ENCODE results near the gene SCGB1C1.

The SCGB1C1 gene

GRCh38 chr11:215581-216037 lies 22.7 kb downstream of the SCGB1C1 start:
- peaks cover 19% of the 10 kb centered on the region; the same call in 1 of the 2 replicates for H3K36me3 ChIP-seq (replicated peaks; ENCODE audit: insufficient read depth, low read length)

GRCh38 chr11:216081-216974 lies 23.4 kb downstream of the SCGB1C1 start:
- no peak for TF ChIP-seq EZH2 (optimal IDR thresholded peaks at IDR 0.05; ENCODE audit: low read depth, low read length)
- TF ChIP-seq EZH2phosphoT487 (IDR thresholded peaks at IDR 0.05; ENCODE audit: low read length) = no peak
- no peak for TF ChIP-seq CTCF (IDR thresholded peaks at IDR 0.05; ENCODE audit: low read length)
- H3K4me3 ChIP-seq (ENCODE audit: low read length) = no peak overlapping the region
- no peak overlapping the region for H3K9ac ChIP-seq (ENCODE audit: low read length)
- DNase-seq = no peak
- no peak overlapping the region for H3K27ac ChIP-seq (ENCODE audit: low read length)
- H3K9me2 ChIP-seq (replicated peaks; ENCODE audit: insufficient read depth, low read length) = no peaks in the 10 kb centered on the region
- H3K9me3 ChIP-seq (replicated peaks; ENCODE audit: insufficient read depth, low read length) = no peaks in the 10 kb centered on the region
- H3K27me3 ChIP-seq (replicated peaks; ENCODE audit: insufficient read depth, low read length) = no peaks in the 10 kb centered on the region
- H3K4me2 ChIP-seq (ENCODE audit: low read depth, low read length) = no peak overlapping the region
- peaks cover 13% of the 10 kb centered on the region; the same call in 1 of the 2 replicates for H3K36me3 ChIP-seq (replicated peaks; ENCODE audit: insufficient read depth, low read length)
- H2AFZ ChIP-seq (ENCODE audit: low read length) = no peak overlapping the region
- no peaks in the 10 kb centered on the region for H4K20me1 ChIP-seq (ENCODE audit: insufficient read depth, low read length)
- no peaks in the 10 kb centered on the region for H3K4me1 ChIP-seq (ENCODE audit: low read length)
- H3K79me2 ChIP-seq (ENCODE audit: low read length) = peaks cover 4% of the 10 kb centered on the region
- 0 out of 2 replicates have a peak, but pooled peaks cover 3% of the 10 kb centered on the region for H3F3A ChIP-seq (ENCODE audit: insufficient read depth, low read length)

More at GRCh38 chr11:215581-216037, 22.7 kb downstream of the SCGB1C1 start:
- Histone ChIP-seq H3K9ac (ENCODE audit: low read length) (no peak overlapping the region), H3K4me2 (ENCODE audit: low read depth, low read length) (no peak overlapping the region), H2AFZ (ENCODE audit: low read length) (no peak overlapping the region), H3K4me1 (ENCODE audit: low read length) (no peaks in the 10 kb centered on the region), H3F3A (ENCODE audit: insufficient read depth, low read length) (0 out of 2 replicates have a peak, but pooled peaks cover 3% of the 10 kb centered on the region), H3K4me3 (ENCODE audit: low read length) (no peak overlapping the region), H3K27me3 (replicated peaks; ENCODE audit: insufficient read depth, low read length) (no peaks in the 10 kb centered on the region), H3K27ac (ENCODE audit: low read length) (no peak overlapping the region), H4K20me1 (ENCODE audit: insufficient read depth, low read length) (no peaks in the 10 kb centered on the region), H3K9me3 (replicated peaks; ENCODE audit: insufficient read depth, low read length) (no peaks in the 10 kb centered on the region), H3K9me2 (replicated peaks; ENCODE audit: insufficient read depth, low read length) (no peaks in the 10 kb centered on the region), H3K79me2 (ENCODE audit: low read length) (peaks cover 11% of the 10 kb centered on the region)
- TF ChIP-seq CTCF (IDR thresholded peaks at IDR 0.05; ENCODE audit: low read length) = no peak
- no peak for TF ChIP-seq EZH2phosphoT487 (IDR thresholded peaks at IDR 0.05; ENCODE audit: low read length)
- TF ChIP-seq EZH2 (optimal IDR thresholded peaks at IDR 0.05; ENCODE audit: low read depth, low read length) = no peak
- DNase-seq = no peak

DNA sequence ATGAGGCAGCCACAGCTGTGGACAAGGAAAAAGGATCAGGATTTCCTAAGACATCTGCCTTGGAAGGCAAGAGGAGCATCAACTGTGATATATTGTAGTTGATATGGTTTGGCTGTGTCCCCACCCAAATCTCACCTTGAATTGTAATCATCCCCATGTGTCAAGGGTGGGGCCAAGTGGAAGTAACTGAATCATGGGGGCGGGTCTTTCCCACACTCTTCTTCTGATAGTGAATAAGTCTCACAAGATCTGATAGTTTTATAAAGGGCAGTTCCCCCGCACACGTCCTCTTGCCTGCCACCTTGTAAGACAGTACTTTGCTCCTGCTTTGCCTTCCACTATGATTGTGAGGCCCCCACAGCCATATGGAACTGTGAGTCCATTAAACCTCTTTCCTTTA lies 24.8 kb downstream of the SCGB1C1 start:
- Histone ChIP-seq H3K4me2 (ENCODE audit: low read depth, low read length) (no peak overlapping the region), H2AFZ (ENCODE audit: low read length) (no peak overlapping the region), H4K20me1 (ENCODE audit: insufficient read depth, low read length) (no peaks in the 10 kb centered on the region), H3K4me1 (ENCODE audit: low read length) (no peaks in the 10 kb centered on the region), H3K4me3 (ENCODE audit: low read length) (no peak overlapping the region), H3K27me3 (replicated peaks; ENCODE audit: insufficient read depth, low read length) (no peaks in the 10 kb centered on the region), H3K79me2 (ENCODE audit: low read length) (no peaks in the 10 kb centered on the region), H3K36me3 (replicated peaks; ENCODE audit: insufficient read depth, low read length) (peaks cover 10% of the 10 kb centered on the region; the same call in 1 of the 2 replicates), H3F3A (ENCODE audit: insufficient read depth, low read length) (0 out of 2 replicates have a peak, but pooled peaks cover 3% of the 10 kb centered on the region), H3K9me3 (replicated peaks; ENCODE audit: insufficient read depth, low read length) (no peaks in the 10 kb centered on the region), H3K27ac (ENCODE audit: low read length) (no peak overlapping the region), H3K9ac (ENCODE audit: low read length) (no peak overlapping the region), H3K9me2 (replicated peaks; ENCODE audit: insufficient read depth, low read length) (no peaks in the 10 kb centered on the region)
- TF ChIP-seq CTCF (IDR thresholded peaks at IDR 0.05; ENCODE audit: low read length) = no peak
- no peak for TF ChIP-seq EZH2phosphoT487 (IDR thresholded peaks at IDR 0.05; ENCODE audit: low read length)
- no peak for TF ChIP-seq EZH2 (optimal IDR thresholded peaks at IDR 0.05; ENCODE audit: low read depth, low read length)
- DNase-seq = no peak

Data from MM.1S (cell line).